ENCODE measurements around the gene NAT8L. TPM values are rescaled to one million over a fixed set of nuclear protein-coding genes. Genes with fewer than 3 reads are reported as not detected.

The NAT8L gene
- total RNA-seq (2014; rRNA removed) (1.6 and 2.0 TPM in 2 replicates), Bru-seq, nascent RNA (percentile 32 among the genes with signal in this experiment), BruChase-seq, experiment 1, labeled RNA remaining after a 6-hour chase (percentile 50 among the genes with signal in this experiment), BruChase-seq, experiment 2, labeled RNA remaining after a 2-hour chase (percentile 47 among the genes with signal in this experiment)
- long read RNA-seq, full-length matches to known transcripts, result 2 of 11 reads
- long read RNA-seq, partial matches to known transcripts, result 0 of 11 reads
- long read RNA-seq, other reads (novel, unspliced or antisense), result 9 of 11 reads

- H3K27ac ChIP-seq (ENCODE audit: low read length), result no peak within 1 kb of the TSS
- BruUV-seq (replicated peaks), result no TSS peak
- ATAC-seq, result peak; percentile 50
Measured at GRCh38 chr4:2059046-2059725, at the start of gene NAT8L. NAT8L (plus strand) TSS chr4:2059327; CDS start chr4:2059512, 185 bp downstream.

DNA sequence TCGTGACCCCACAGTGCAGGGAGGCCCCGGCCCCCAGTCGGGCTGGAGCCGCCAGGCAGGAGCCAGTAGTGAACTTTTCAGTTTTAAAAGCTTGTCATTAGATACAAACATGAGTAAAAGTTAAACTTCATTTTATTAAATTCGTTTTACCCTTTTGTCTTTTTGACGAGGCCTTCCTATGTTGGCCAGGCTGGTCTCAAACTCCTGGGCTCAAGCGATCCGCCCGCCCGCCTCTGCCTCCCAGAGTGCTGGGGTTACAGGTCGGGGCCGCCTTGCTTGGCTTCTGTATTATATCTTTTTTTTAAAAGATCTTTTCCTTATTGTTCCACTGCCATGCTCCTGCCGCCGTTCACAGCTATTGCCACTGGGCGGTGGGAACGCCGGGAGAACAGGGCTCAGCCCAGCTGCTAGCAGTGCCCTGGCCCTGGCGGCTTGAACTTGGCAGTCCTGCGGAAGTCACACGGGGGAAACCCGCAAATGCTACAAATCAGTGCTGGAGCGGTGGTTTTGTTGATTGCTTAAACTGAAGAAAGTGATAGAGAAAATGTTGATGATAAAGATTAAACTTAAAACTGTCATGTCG lies 49.4 kb upstream of the NAT8L start:
- peak; percentile 66 for ATAC-seq
- Histone ChIP-seq H3K79me2 (ENCODE audit: low read length) (peaks cover 39% of the 10 kb centered on the region), H3K4me1 (ENCODE audit: insufficient read depth, low read length) (peaks cover 14% of the 10 kb centered on the region), H3K9me3 (ENCODE audit: low read length) (no peaks in the 10 kb centered on the region), H3K9ac (ENCODE audit: low read length) (peak overlapping the region; percentile 87), H3K27me3 (ENCODE audit: low read length) (no peaks in the 10 kb centered on the region), H2AFZ (ENCODE audit: low read length) (peak overlapping the region; percentile 76), H3K9me2 (replicated peaks; ENCODE audit: low read length) (no peaks in the 10 kb centered on the region), H3K4me3 (ENCODE audit: low read length) (peak overlapping the region; percentile 77), H3F3A (ENCODE audit: low read length, unreplicated experiment) (no peaks in the 10 kb centered on the region), H4K20me1 (ENCODE audit: low read length) (peaks cover 16% of the 10 kb centered on the region; the same call in 1 of the 2 replicates), H3K4me2 (ENCODE audit: low read length) (peak overlapping the region; percentile 100), H3K36me3 (ENCODE audit: low read depth, low read length) (no peaks in the 10 kb centered on the region), H3K27ac (ENCODE audit: low read length) (peak overlapping the region; percentile 82)
- TF ChIP-seq, protein P1, sequence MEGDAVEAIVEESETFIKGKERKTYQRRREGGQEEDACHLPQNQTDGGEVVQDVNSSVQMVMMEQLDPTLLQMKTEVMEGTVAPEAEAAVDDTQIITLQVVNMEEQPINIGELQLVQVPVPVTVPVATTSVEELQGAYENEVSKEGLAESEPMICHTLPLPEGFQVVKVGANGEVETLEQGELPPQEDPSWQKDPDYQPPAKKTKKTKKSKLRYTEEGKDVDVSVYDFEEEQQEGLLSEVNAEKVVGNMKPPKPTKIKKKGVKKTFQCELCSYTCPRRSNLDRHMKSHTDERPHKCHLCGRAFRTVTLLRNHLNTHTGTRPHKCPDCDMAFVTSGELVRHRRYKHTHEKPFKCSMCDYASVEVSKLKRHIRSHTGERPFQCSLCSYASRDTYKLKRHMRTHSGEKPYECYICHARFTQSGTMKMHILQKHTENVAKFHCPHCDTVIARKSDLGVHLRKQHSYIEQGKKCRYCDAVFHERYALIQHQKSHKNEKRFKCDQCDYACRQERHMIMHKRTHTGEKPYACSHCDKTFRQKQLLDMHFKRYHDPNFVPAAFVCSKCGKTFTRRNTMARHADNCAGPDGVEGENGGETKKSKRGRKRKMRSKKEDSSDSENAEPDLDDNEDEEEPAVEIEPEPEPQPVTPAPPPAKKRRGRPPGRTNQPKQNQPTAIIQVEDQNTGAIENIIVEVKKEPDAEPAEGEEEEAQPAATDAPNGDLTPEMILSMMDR (conservative IDR thresholded peaks at IDR 0.05; ENCODE audit: low read depth, low read length), result peak; percentile 19; the same call in 1 of the 2 replicates
- no peak for TF ChIP-seq EZH2phosphoT487 (IDR thresholded peaks at IDR 0.05; ENCODE audit: borderline replicate concordance, low read length)
- TF ChIP-seq EZH2 (IDR thresholded peaks at IDR 0.05; ENCODE audit: low read length, unreplicated experiment), result no peak
- DNase-seq, result peak; percentile 55
- intact Hi-C loops (cut with micrococcal nuclease), result no loop called here
- ChIA-PET CTCF (no interaction called here), POLR2A (ENCODE audit: unreplicated experiment) (no interaction called here)
- TSS peak; percentile 50 for BruUV-seq (replicated peaks)

More at GRCh38 chr4:2059046-2059725, at the start of gene NAT8L:
- Histone ChIP-seq H3K9ac (ENCODE audit: low read length) (no peak within 1 kb of the TSS), H3K79me2 (ENCODE audit: low read length) (no peaks in the 10 kb centered on the region), H2AFZ (ENCODE audit: low read length) (no peak within 1 kb of the TSS), H3K36me3 (ENCODE audit: low read depth, low read length) (no peaks in the 10 kb centered on the region), H3K4me1 (ENCODE audit: insufficient read depth, low read length) (no peaks in the 10 kb centered on the region; the same call in 1 of the 2 replicates), H4K20me1 (ENCODE audit: low read length) (no peaks in the 10 kb centered on the region), H3K27me3 (ENCODE audit: low read length) (no peaks in the 10 kb centered on the region), H3K4me2 (ENCODE audit: low read length) (peak within 1 kb of the TSS; percentile 62), H3K9me3 (ENCODE audit: low read length) (no peaks in the 10 kb centered on the region), H3F3A (ENCODE audit: low read length, unreplicated experiment) (no peaks in the 10 kb centered on the region), H3K9me2 (replicated peaks; ENCODE audit: low read length) (no peaks in the 10 kb centered on the region), H3K4me3 (ENCODE audit: low read length) (peak within 1 kb of the TSS; percentile 43)
- TF ChIP-seq EZH2phosphoT487 (IDR thresholded peaks at IDR 0.05; ENCODE audit: borderline replicate concordance, low read length) (no peak), EZH2 (IDR thresholded peaks at IDR 0.05; ENCODE audit: low read length, unreplicated experiment) (no peak)
- TF ChIP-seq, protein P1 (conservative IDR thresholded peaks at IDR 0.05; ENCODE audit: low read depth, low read length), result no peak
- POLR2A ChIA-PET (ENCODE audit: unreplicated experiment), result interaction anchor here (0.6 kb wide), 1 partner anchor 28 kb away, joined by 3 read pairs; no protein-coding TSS in a partner anchor
- peak; percentile 11 for DNase-seq
- intact Hi-C loops (cut with micrococcal nuclease), result no loop called here
- CTCF ChIA-PET, result no interaction called here

Measured in PC-3 (cell line).